AG09319 (cell line): ENCODE data around the gene LYVE1.

ENCODE experiments used
- DNase-seq: peaks from one replicate; pipeline ENCODE4 v3.0.0-alpha.2; 2010; ENCODE audit warnings: low read depth; ENCODE audit errors: extremely low read depth
- CTCF ChIP-seq: IDR thresholded peaks from 2 replicates; pipeline ENCODE4 v1.5.1; 2011; ENCODE audit warnings: low read depth, mild to moderate bottlenecking, inconsistent platforms, low read length, moderate library complexity

The LYVE1 gene

GRCh38 chr11:10526974-10527918, 41.2 kb downstream of the LYVE1 start:
- no peak for TF ChIP-seq CTCF
- DNase-seq = no peak

- DNase-seq = no peak
- no peak for TF ChIP-seq CTCF
These were observed 44.0 kb downstream of the LYVE1 start for GRCh38 chr11:10524471-10524870.

GRCh38 chr11:10522921-10523320, 45.5 kb downstream of the LYVE1 start:
- DNase-seq = no peak
- TF ChIP-seq CTCF = no peak

- TF ChIP-seq CTCF = no peak
- no peak for DNase-seq
These were observed 46.2 kb downstream of the LYVE1 start for GRCh38 chr11:10522276-10522675.

- DNase-seq = no peak
- no peak for TF ChIP-seq CTCF
These were observed 47.9 kb downstream of the LYVE1 start for GRCh38 chr11:10520562-10520961.

GRCh38 chr11:10519630-10520029, 48.8 kb downstream of the LYVE1 start:
- no peak for TF ChIP-seq CTCF
- no peak for DNase-seq

GRCh38 chr11:10518891-10519290, 49.6 kb downstream of the LYVE1 start:
- DNase-seq = no peak

More at GRCh38 chr11:10518891-10519290, 49.6 kb downstream of the LYVE1 start:
- no peak for TF ChIP-seq CTCF
